OCI-LY7 (cell line): ENCODE data around the gene DHRS7B. TPM values are rescaled to one million over a fixed set of nuclear protein-coding genes. Genes with fewer than 3 reads are reported as not detected.

Experiments
- BruUV-seq: library from RNA; stranded (reverse); fragments of 400-500 nt; replicated peaks from 2 replicates; lab custom pipeline; 2021; lab: Mats Ljungman, UMichigan
- CTCF ChIA-PET: fragments of 300-600 bp; sonication (Branson Sonifier 250); formaldehyde crosslinking; loops from one replicate; lab custom pipeline; 2022; ENCODE audit warnings: antibody characterized with exemption; ENCODE audit not compliant: unreplicated experiment; lab: Charles Lee
- POLR2A ChIA-PET: fragments of 300-600 bp; sonication (Branson Sonifier 250); formaldehyde crosslinking; loops from one replicate; lab custom pipeline; 2022; ENCODE audit warnings: antibody characterized with exemption; lab: Charles Lee
- DNase-seq: peaks from one replicate; pipeline ENCODE4 v3.0.0-alpha.2; 2015; ENCODE audit warnings: low spot score
- H2AFZ ChIP-seq: fragments of 200-600 bp; sonication (generic), shearing (Covaris generic); 2 replicates; pipeline ENCODE4 v1.6.1; 2014; ENCODE audit warnings: mild to moderate bottlenecking, antibody characterized with exemption, low read length, moderate library complexity
- H3K27ac ChIP-seq: fragments of 200-600 bp; sonication (generic); 2 replicates; pipeline ENCODE4 v1.5.1; 2014; ENCODE audit warnings: mixed run types, low read depth, mild to moderate bottlenecking, moderate library complexity, low read length, inconsistent platforms; ENCODE audit not compliant: poor library complexity, severe bottlenecking
- H3K36me3 ChIP-seq: fragments of 200-600 bp; sonication (generic); 2 replicates; pipeline ENCODE4 v1.6.1; 2014; ENCODE audit warnings: mild to moderate bottlenecking, antibody characterized with exemption, low read length, moderate library complexity, mixed read lengths; ENCODE audit not compliant: insufficient read depth
- H3K4me1 ChIP-seq: fragments of 200-600 bp; sonication (generic); 2 replicates; pipeline ENCODE4 v1.5.1; 2014; ENCODE audit warnings: mild to moderate bottlenecking, low read length; ENCODE audit not compliant: insufficient read depth, poor library complexity, severe bottlenecking
- H3K4me2 ChIP-seq: fragments of 200-600 bp; sonication (generic); 2 replicates; pipeline ENCODE4 v1.6.1; 2014; ENCODE audit warnings: mild to moderate bottlenecking, low read length
- H3K4me3 ChIP-seq: fragments of 200-600 bp; sonication (generic); 2 replicates; pipeline ENCODE4 v1.5.1; 2014; ENCODE audit warnings: mild to moderate bottlenecking, low read depth, low read length; ENCODE audit not compliant: poor library complexity, severe bottlenecking
- H3K79me2 ChIP-seq: fragments of 200-600 bp; sonication (generic); 2 replicates; pipeline ENCODE4 v1.6.1; 2016; ENCODE audit warnings: low read depth, mild to moderate bottlenecking, low read length, moderate library complexity, mixed read lengths; ENCODE audit not compliant: insufficient read depth
- H3K9me2 ChIP-seq: fragments of 200-600 bp; sonication (generic); 2 replicates; pipeline ENCODE4 v1.6.1; 2016; ENCODE audit warnings: mild to moderate bottlenecking, low read length, mixed read lengths; ENCODE audit not compliant: insufficient read depth
- H3K9me3 ChIP-seq: fragments of 200-600 bp; sonication (generic); 2 replicates; pipeline ENCODE4 v1.6.1; 2014; ENCODE audit warnings: mild to moderate bottlenecking, mixed run types, low read length, mixed read lengths
- H4K20me1 ChIP-seq: fragments of 200-600 bp; sonication (generic); 2 replicates; pipeline ENCODE4 v1.6.1; 2014; ENCODE audit warnings: mild to moderate bottlenecking, antibody characterized with exemption, low read length, moderate library complexity, mixed read lengths; ENCODE audit not compliant: insufficient read depth
- CTCF ChIP-seq: fragments of 200-600 bp; sonication (generic); conservative IDR thresholded peaks from 2 replicates; pipeline ENCODE4 v1.5.1; 2014; ENCODE audit warnings: mild to moderate bottlenecking, antibody characterized with exemption, low read length, moderate library complexity, mixed read lengths
- EZH2phosphoT487 ChIP-seq: fragments of 200-600 bp; sonication (generic); IDR thresholded peaks from 2 replicates; pipeline ENCODE4 v1.6.1; 2018; ENCODE audit warnings: low read depth, borderline replicate concordance, mild to moderate bottlenecking, mixed run types, antibody characterized with exemption, low read length, moderate library complexity, mixed read lengths
- intact Hi-C: fragments of 100-400 bp; cut with micrococcal nuclease; formaldehyde crosslinking; loops from one replicate; pipeline ENCODE4 v1.10.0; 2022; ENCODE audit not compliant: unreplicated experiment
- total RNA-seq, 2 experiments: library from RNA; depleted of rRNA in 1 of 2; stranded (reverse); fragments of >200 nt in 1 of 2; shearing (Covaris generic) in 1 of 2; gene quantifications; 2 replicates each; pipeline ENCODE4 v1.2.3, GENCODE V29; 2014 to 2022

The DHRS7B gene
- total RNA-seq, 2 experiments from 2014 or later: 16.0 to 16.5 TPM

GRCh38 chr17:21168555-21168865 is 41.7 kb downstream of the DHRS7B start:
- Histone ChIP-seq H3K4me2 (no peak overlapping the region), H3K4me3 (no peak overlapping the region), H3K27ac (no peak overlapping the region), H3K9me3 (no peaks in the 10 kb centered on the region), H4K20me1 (no peaks in the 10 kb centered on the region), H3K79me2 (no peaks in the 10 kb centered on the region), H3K36me3 (no peaks in the 10 kb centered on the region), H2AFZ (no peak overlapping the region), H3K9me2 (no peaks in the 10 kb centered on the region), H3K4me1 (no peaks in the 10 kb centered on the region)
- no TSS peak for BruUV-seq
- CTCF ChIA-PET: no interaction called here
- DNase-seq: no peak
- no peak for TF ChIP-seq CTCF
- no peak for TF ChIP-seq EZH2phosphoT487
- intact Hi-C loops: no loop called here
- POLR2A ChIA-PET: no interaction called here

- H2AFZ ChIP-seq: no peak overlapping the region
- no TSS peak for BruUV-seq
- H3K79me2 ChIP-seq: no peaks in the 10 kb centered on the region
- no peaks in the 10 kb centered on the region for H3K9me3 ChIP-seq
- H3K36me3 ChIP-seq: no peaks in the 10 kb centered on the region
- no peak overlapping the region for H3K4me2 ChIP-seq
- ChIA-PET CTCF (no interaction called here), POLR2A (interaction anchor here (0.5 to 0.6 kb wide), 2 partner anchors 37 to 459 kb away, joined by 3 read pairs; no protein-coding TSS in a partner anchor)
- TF ChIP-seq EZH2phosphoT487 (no peak), CTCF (no peak)
- no peaks in the 10 kb centered on the region for H3K4me1 ChIP-seq
- no peaks in the 10 kb centered on the region for H3K9me2 ChIP-seq
- no peak overlapping the region for H3K27ac ChIP-seq
- intact Hi-C loops: no loop called here
- no peak overlapping the region for H3K4me3 ChIP-seq
- no peak for DNase-seq
- H4K20me1 ChIP-seq: no peaks in the 10 kb centered on the region
Observed at GRCh38 chr17:21169496-21169895, 42.7 kb downstream of the DHRS7B start.

- ChIA-PET POLR2A (no interaction called here), CTCF (no interaction called here)
- Histone ChIP-seq H3K36me3 (no peaks in the 10 kb centered on the region), H3K4me3 (no peak overlapping the region), H3K9me3 (no peaks in the 10 kb centered on the region), H3K9me2 (no peaks in the 10 kb centered on the region), H4K20me1 (no peaks in the 10 kb centered on the region), H3K4me1 (no peaks in the 10 kb centered on the region), H3K27ac (no peak overlapping the region), H3K79me2 (no peaks in the 10 kb centered on the region), H3K4me2 (no peak overlapping the region), H2AFZ (no peak overlapping the region)
- no peak for TF ChIP-seq CTCF
- TF ChIP-seq EZH2phosphoT487: no peak
- intact Hi-C loops: no loop called here
- no TSS peak for BruUV-seq
- DNase-seq: no peak
Observed at GRCh38 chr17:21170809-21171208, 44.0 kb downstream of the DHRS7B start.
